PC-3 (cell line): ENCODE measurements around the gene ABHD1.

Experiments used
- EZH2 ChIP-seq: fragments of 300-600 bp; sonication (generic); IDR thresholded peaks from one replicate; pipeline ENCODE4 v1.6.1; 2017; ENCODE audit warnings: antibody characterized with exemption, mild to moderate bottlenecking, low read length; ENCODE audit not compliant: unreplicated experiment
- EZH2phosphoT487 ChIP-seq: fragments of 300-600 bp; sonication (generic); IDR thresholded peaks from 2 replicates; pipeline ENCODE4 v1.6.1; 2018; ENCODE audit warnings: mild to moderate bottlenecking, antibody characterized with exemption, low read length, borderline replicate concordance

- TF ChIP-seq EZH2phosphoT487 (no peak), EZH2 (no peak)
Observed at GRCh38 chr2:27078267-27079194, 45.1 kb upstream of the ABHD1 start, which contains the start of gene EMILIN1.
